ENCODE measurements around the gene GBGT1.
"Not testable (repeated sequence)": the region's sequence is repeated elsewhere in the genome, so short reads cannot be mapped to it uniquely, and the experiment has no call there.

The GBGT1 gene

DNA sequence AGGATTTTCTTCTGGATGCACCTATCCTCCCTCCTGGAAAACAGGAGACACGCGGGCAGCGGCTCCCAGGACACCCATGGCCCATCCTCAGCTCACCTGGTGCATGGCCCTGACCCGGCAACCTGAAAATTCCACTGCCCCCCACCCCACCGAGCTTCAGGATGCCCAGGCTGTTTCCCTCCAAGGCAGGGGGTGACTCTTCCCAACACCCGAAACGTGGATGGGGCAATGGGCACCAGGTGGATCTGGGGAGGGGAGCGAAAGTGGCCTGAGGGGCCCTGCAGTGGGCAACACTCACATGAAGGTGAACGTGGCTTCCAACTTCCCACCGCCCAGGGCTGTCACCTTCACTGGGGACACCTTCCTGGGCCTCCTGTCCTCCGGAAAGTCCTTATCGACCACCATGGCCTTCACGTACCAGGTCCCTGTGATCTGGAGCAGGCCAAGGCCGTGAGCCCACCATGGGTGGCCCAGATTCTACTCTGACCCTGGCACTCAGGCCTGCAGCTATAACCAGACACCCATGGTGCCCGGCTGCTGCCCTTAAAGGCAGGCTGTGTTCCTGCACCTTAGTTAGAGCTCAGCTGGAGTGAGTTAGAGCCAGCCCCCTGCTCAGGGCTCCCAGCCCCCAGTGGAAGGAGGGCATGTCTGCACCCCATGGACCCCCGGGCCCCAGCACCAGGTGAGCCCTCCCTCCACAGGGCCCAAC is 44.6 kb upstream of the GBGT1 start:
- not testable (repeated sequence) for H3K9me3 ChIP-seq (ENCODE audit: low read length); H4K20me1 ChIP-seq (ENCODE audit: insufficient read depth, low read length); H3K4me3 ChIP-seq (ENCODE audit: low read depth, low read length, poor library complexity, severe bottlenecking); H3K4me1 ChIP-seq (ENCODE audit: insufficient read depth, low read length, severe bottlenecking); H3K27me3 ChIP-seq (ENCODE audit: insufficient read depth, low read length); H3K36me3 ChIP-seq (ENCODE audit: insufficient read depth, low read length); H3K9me2 ChIP-seq (ENCODE audit: low read depth, low read length); H2AFZ ChIP-seq (ENCODE audit: low read length); H3K79me2 ChIP-seq (ENCODE audit: insufficient read depth, low read length); H3K4me2 ChIP-seq (ENCODE audit: low read length); H3K27ac ChIP-seq (ENCODE audit: low read depth, low read length, poor library complexity, severe bottlenecking); H3K9ac ChIP-seq (ENCODE audit: low read length); H3F3A ChIP-seq (ENCODE audit: insufficient read depth, low read length)

DNA sequence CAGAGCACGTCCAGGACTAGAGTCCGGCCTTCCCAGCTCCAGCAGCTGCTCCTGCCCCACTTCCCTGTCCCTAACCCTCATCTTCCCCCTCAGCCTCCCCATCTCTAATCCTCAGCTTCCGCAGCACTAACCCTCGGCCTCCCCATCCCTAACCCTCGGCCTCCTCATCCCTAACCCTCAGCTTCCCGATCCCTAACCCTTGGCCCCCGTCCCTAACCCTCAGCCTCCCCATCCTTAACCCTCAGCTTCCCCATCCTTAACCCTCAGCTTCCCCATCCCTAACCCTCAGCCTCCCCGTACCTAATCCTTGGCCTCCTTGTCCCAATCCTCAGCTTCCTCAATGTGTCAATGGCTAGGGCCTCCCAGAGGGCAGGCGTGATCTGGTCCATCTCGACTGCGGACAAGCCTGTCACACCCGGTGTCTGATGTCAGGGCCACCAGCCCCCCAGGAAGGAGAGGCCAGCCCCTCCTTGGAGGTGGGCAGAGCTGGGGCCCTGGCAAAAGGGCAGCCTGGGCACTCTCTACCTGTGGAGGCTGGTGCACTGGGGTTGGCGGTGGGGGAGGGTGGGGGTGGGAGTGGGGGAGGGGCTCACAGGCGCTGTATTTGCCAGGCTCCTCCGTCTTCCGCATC is 43.9 kb upstream of the GBGT1 start:
- no peak for TF ChIP-seq EZH2 (IDR thresholded peaks at IDR 0.05; ENCODE audit: borderline replicate concordance, low read length)
- TF ChIP-seq, protein P1, sequence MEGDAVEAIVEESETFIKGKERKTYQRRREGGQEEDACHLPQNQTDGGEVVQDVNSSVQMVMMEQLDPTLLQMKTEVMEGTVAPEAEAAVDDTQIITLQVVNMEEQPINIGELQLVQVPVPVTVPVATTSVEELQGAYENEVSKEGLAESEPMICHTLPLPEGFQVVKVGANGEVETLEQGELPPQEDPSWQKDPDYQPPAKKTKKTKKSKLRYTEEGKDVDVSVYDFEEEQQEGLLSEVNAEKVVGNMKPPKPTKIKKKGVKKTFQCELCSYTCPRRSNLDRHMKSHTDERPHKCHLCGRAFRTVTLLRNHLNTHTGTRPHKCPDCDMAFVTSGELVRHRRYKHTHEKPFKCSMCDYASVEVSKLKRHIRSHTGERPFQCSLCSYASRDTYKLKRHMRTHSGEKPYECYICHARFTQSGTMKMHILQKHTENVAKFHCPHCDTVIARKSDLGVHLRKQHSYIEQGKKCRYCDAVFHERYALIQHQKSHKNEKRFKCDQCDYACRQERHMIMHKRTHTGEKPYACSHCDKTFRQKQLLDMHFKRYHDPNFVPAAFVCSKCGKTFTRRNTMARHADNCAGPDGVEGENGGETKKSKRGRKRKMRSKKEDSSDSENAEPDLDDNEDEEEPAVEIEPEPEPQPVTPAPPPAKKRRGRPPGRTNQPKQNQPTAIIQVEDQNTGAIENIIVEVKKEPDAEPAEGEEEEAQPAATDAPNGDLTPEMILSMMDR (IDR thresholded peaks at IDR 0.05; ENCODE audit: low read length): no peak
- H3K4me1 ChIP-seq (ENCODE audit: insufficient read depth, low read length, severe bottlenecking): no peaks in the 10 kb centered on the region
- H3K27me3 ChIP-seq (ENCODE audit: insufficient read depth, low read length): 0 out of 2 replicates have a peak, but pooled peaks cover 4% of the 10 kb centered on the region

DNA sequence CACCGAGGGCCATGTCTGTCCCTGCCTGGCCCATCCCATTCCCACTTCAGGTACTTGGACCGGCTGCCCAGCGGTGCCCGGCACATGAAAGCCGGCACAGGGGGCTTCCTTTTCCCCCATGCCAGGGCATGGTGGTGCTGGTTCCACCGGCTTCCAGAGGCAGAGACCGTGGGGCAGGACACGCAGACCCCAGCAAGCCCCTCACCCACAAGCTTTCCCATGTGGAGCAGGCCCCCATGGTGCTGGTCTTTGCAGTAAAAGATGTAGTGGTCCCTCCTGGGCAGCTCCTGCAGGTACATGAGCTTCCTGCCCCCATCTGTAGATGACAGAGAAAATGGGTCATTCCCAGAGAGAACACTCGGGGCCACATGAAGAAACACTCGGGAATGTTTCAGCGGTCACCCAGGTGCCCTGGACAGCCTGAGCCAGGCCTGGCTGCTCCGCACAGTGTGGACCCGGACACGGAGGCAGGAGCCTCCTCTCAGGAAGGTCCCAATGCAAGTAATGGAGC is 43.4 kb upstream of the GBGT1 start:
- Histone ChIP-seq H3K9me2 (ENCODE audit: low read depth, low read length) (no peaks in the 10 kb centered on the region), H3K4me3 (ENCODE audit: low read depth, low read length, poor library complexity, severe bottlenecking) (no peak overlapping the region), H2AFZ (ENCODE audit: low read length) (no peak overlapping the region), H3K9me3 (ENCODE audit: low read length) (no peaks in the 10 kb centered on the region), H3K27me3 (ENCODE audit: insufficient read depth, low read length) (0 out of 2 replicates have a peak, but pooled peaks cover 4% of the 10 kb centered on the region), H3K79me2 (ENCODE audit: insufficient read depth, low read length) (no peaks in the 10 kb centered on the region), H3K27ac (ENCODE audit: low read depth, low read length, poor library complexity, severe bottlenecking) (no peak overlapping the region), H3K36me3 (ENCODE audit: insufficient read depth, low read length) (no peaks in the 10 kb centered on the region), H3K4me1 (ENCODE audit: insufficient read depth, low read length, severe bottlenecking) (no peaks in the 10 kb centered on the region), H3K9ac (ENCODE audit: low read length) (no peak overlapping the region), H3K4me2 (ENCODE audit: low read length) (no peak overlapping the region), H4K20me1 (ENCODE audit: insufficient read depth, low read length) (no peaks in the 10 kb centered on the region), H3F3A (ENCODE audit: insufficient read depth, low read length) (no peaks in the 10 kb centered on the region)
- TF ChIP-seq, protein P1 (IDR thresholded peaks at IDR 0.05; ENCODE audit: low read length): no peak
- TF ChIP-seq EZH2 (IDR thresholded peaks at IDR 0.05; ENCODE audit: borderline replicate concordance, low read length): no peak

More for the DNA sequence above, 43.9 kb upstream of the GBGT1 start:
- H3K36me3 ChIP-seq (ENCODE audit: insufficient read depth, low read length): no peaks in the 10 kb centered on the region
- H3K9me2 ChIP-seq (ENCODE audit: low read depth, low read length): no peaks in the 10 kb centered on the region
- no peaks in the 10 kb centered on the region for H4K20me1 ChIP-seq (ENCODE audit: insufficient read depth, low read length)
- H3K9ac ChIP-seq (ENCODE audit: low read length): no peak overlapping the region
- H3K79me2 ChIP-seq (ENCODE audit: insufficient read depth, low read length): no peaks in the 10 kb centered on the region
- no peaks in the 10 kb centered on the region for H3F3A ChIP-seq (ENCODE audit: insufficient read depth, low read length)
- H3K4me2 ChIP-seq (ENCODE audit: low read length): no peak overlapping the region
- no peaks in the 10 kb centered on the region for H3K9me3 ChIP-seq (ENCODE audit: low read length)
- no peak overlapping the region for H2AFZ ChIP-seq (ENCODE audit: low read length)
- no peak overlapping the region for H3K4me3 ChIP-seq (ENCODE audit: low read depth, low read length, poor library complexity, severe bottlenecking)
- H3K27ac ChIP-seq (ENCODE audit: low read depth, low read length, poor library complexity, severe bottlenecking): no peak overlapping the region

Measured in OCI-LY1 (cell line).